ENCODE measurements around the gene SST.
A peak's percentile ranks its signal among the peaks of the same experiment; 100 is the strongest.

The SST gene
- 0 reads per million in 9 experiments for total RNA-seq

DNA sequence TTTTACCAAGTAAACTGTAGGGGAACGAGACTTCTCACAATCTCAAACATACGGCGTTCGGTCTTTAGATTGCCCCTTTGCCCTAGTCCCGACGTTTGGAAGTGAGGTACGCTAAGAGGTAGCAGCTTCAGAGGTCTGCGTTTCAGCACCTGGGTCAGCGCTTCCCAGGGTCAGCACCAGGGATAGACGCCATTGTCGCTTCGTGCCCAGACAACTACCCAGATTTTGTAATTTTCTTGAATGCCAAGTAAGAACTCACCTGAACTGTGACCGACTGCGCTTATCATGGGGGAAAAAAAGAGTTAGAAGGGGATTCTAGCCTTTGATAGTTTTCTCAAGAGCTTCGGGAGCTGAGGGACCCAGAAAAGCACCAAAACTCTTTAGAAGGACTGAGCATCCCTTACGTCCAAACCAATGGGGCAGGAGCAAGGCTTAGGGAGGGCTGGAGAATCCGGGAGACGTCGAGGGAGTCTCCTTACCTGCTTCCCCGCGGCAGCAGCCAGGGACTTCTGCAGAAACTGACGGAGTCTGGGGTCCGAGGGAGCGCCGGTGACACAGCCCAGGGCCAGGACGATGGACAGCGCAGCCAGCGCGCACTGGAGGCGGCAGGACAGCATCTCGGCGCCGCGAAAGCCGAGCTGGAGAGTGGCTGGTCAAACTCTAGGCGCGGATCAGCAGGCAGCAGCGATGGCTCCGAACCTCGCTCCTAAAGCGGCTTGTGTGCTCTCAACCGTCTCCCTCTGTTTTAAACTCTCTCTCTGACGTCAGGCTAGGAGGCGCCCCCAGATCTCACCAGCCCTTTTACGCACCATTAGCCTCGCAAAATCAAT, at the start of gene SST:
SST (minus strand) TSS at position 720 of the 830 bp plus-strand sequence; CDS start at position 617, 103 bp downstream.
- H3K9me3 Mint-ChIP-seq, result no peaks in the 10 kb centered on the region
- DNase-seq (no peak), ATAC-seq (replicated peaks) (no peak)
- no peak within 1 kb of the TSS for H3K27ac Mint-ChIP-seq
- H3K36me3 Mint-ChIP-seq (ENCODE audit: insufficient read depth), result no peaks in the 10 kb centered on the region
- peaks cover 71 to 73% of the 10 kb centered on the region in 2 donors for H3K27me3 Mint-ChIP-seq
- no peak within 1 kb of the TSS for H3K4me3 Mint-ChIP-seq
- H3K4me1 Mint-ChIP-seq (ENCODE audit: low read depth in 2 of 2), result peaks cover 0 to 2% of the 10 kb centered on the region in 2 donors

DNA sequence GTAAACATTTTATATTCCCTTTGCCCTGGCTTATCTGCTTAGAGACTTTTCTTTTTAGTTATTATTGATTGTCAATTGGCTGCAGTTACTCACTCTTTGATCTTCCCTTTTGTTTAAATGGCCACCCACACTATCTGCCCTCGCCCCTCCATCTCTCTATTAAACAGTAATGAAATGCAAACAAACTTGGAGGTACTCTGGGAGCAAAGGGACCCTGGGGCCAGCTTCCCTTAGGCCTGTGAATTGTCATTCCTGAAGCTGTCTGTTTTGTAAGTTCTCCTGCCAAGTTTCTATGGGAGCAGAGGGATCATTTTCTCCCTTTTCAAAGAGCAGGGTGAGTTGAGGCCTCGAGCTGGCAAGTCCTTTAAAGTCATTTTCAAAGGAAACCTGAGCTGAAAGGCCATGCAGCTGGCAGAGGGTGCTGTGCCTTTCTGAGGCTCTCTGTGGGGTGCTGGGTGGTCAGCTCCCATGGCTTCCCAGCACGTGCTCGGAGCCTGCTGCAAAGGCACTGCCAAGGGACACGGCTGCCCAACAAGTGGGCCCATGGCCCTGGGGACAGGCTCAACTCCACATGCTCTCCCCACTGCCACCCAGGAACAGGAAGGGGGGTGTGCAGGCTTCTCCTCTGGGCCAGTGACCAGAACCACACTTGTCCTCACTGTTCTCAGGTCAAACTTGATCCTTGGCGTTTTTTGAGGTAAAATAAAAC, 49.6 kb upstream of the SST start:
- H3K36me3 Mint-ChIP-seq (ENCODE audit: insufficient read depth), result peaks cover 41% of the 10 kb centered on the region
- H3K27ac Mint-ChIP-seq, result peak overlapping the region; percentile 1 to 50
- H3K4me3 Mint-ChIP-seq, result no peak overlapping the region
- no peaks in the 10 kb centered on the region for H3K27me3 Mint-ChIP-seq
- DNase-seq (no peak), ATAC-seq (replicated peaks) (no peak)
- H3K4me1 Mint-ChIP-seq (ENCODE audit: low read depth in 2 of 2), result peaks cover 0 to under 1% of the 10 kb centered on the region in 2 donors
- no peaks in the 10 kb centered on the region for H3K9me3 Mint-ChIP-seq

GRCh38 chr3:187718802-187719201, 48.6 kb upstream of the SST start:
- Mint-ChIP-seq H3K27ac (no peak overlapping the region), H3K9me3 (no peaks in the 10 kb centered on the region), H3K4me3 (no peak overlapping the region), H3K36me3 (ENCODE audit: insufficient read depth) (peaks cover 32% of the 10 kb centered on the region), H3K4me1 (ENCODE audit: low read depth in 2 of 2) (peaks cover 9 to 10% of the 10 kb centered on the region in 2 donors), H3K27me3 (no peaks in the 10 kb centered on the region)
- no peak for DNase-seq
- ATAC-seq (replicated peaks), result no peak

- DNase-seq (no peak), ATAC-seq (replicated peaks) (no peak)
- H3K9me3 Mint-ChIP-seq, result no peaks in the 10 kb centered on the region
- H3K27ac Mint-ChIP-seq, result no peak overlapping the region
- H3K4me3 Mint-ChIP-seq, result no peak overlapping the region
- peaks cover 20% of the 10 kb centered on the region for H3K36me3 Mint-ChIP-seq (ENCODE audit: insufficient read depth)
- no peaks in the 10 kb centered on the region for H3K27me3 Mint-ChIP-seq
- H3K4me1 Mint-ChIP-seq (ENCODE audit: low read depth in 2 of 2), result peaks cover 10 to 13% of the 10 kb centered on the region in 2 donors
These were observed 47.4 kb upstream of the SST start for GRCh38 chr3:187717572-187717971.

GRCh38 chr3:187714404-187714979, 44.3 kb upstream of the SST start:
- ATAC-seq (replicated peaks), result peak; percentile 93
- H3K4me3 Mint-ChIP-seq, result peak overlapping the region in 1 of 2 donors; percentile 17
- peak; percentile 73 to 81 (median 74) for DNase-seq
- H3K27me3 Mint-ChIP-seq, result no peaks in the 10 kb centered on the region
- peaks cover 10 to 13% of the 10 kb centered on the region in 2 donors for H3K4me1 Mint-ChIP-seq (ENCODE audit: low read depth in 2 of 2)
- H3K36me3 Mint-ChIP-seq (ENCODE audit: insufficient read depth), result no peaks in the 10 kb centered on the region
- H3K9me3 Mint-ChIP-seq, result no peaks in the 10 kb centered on the region
- peak overlapping the region; percentile 29 to 75 for H3K27ac Mint-ChIP-seq

GRCh38 chr3:187713504-187713903, 43.3 kb upstream of the SST start:
- Mint-ChIP-seq H3K9me3 (no peaks in the 10 kb centered on the region), H3K27me3 (no peaks in the 10 kb centered on the region), H3K4me3 (peak overlapping the region; percentile 17 to 51), H3K4me1 (ENCODE audit: low read depth in 2 of 2) (peaks cover 10 to 13% of the 10 kb centered on the region in 2 donors), H3K36me3 (ENCODE audit: insufficient read depth) (no peaks in the 10 kb centered on the region), H3K27ac (no peak overlapping the region)
- ATAC-seq (replicated peaks), result peak; percentile 69
- peak in 2 of 3 experiments; percentile 6 to 10 for DNase-seq

- Mint-ChIP-seq H3K4me3 (no peak overlapping the region), H3K27ac (no peak overlapping the region), H3K4me1 (ENCODE audit: low read depth in 2 of 2) (peaks cover 4 to 7% of the 10 kb centered on the region in 2 donors), H3K9me3 (no peaks in the 10 kb centered on the region), H3K27me3 (no peaks in the 10 kb centered on the region), H3K36me3 (ENCODE audit: insufficient read depth) (no peaks in the 10 kb centered on the region)
- no peak for ATAC-seq (replicated peaks)
- no peak for DNase-seq
These were observed 39.0 kb upstream of the SST start for GRCh38 chr3:187709155-187709554.

DNA sequence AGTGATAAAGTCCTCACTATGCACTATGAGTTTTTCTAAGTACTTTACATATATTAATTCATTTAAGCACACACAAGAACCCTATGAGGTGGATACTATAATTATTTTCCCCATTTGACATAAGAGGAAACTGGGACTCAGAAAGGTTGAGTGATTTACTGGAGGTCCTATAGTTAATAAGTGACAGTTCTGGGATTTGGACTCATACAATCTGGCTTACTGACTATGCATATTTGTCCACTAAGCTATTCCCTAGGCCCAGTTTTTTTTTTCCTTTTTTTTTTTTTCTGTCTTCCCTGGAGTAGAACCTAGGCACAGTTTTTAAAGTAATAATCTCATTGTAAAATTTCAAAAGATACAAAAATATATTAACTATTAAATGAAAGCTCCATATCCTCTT, 38.5 kb upstream of the SST start:
- no peaks in the 10 kb centered on the region for H3K36me3 Mint-ChIP-seq (ENCODE audit: insufficient read depth)
- no peaks in the 10 kb centered on the region for H3K9me3 Mint-ChIP-seq
- ATAC-seq (replicated peaks), result no peak
- no peak overlapping the region for H3K4me3 Mint-ChIP-seq
- H3K4me1 Mint-ChIP-seq (ENCODE audit: low read depth in 2 of 2), result peaks cover 0 to 3% of the 10 kb centered on the region in 2 donors
- no peaks in the 10 kb centered on the region for H3K27me3 Mint-ChIP-seq
- DNase-seq, result no peak
- no peak overlapping the region for H3K27ac Mint-ChIP-seq

DNA sequence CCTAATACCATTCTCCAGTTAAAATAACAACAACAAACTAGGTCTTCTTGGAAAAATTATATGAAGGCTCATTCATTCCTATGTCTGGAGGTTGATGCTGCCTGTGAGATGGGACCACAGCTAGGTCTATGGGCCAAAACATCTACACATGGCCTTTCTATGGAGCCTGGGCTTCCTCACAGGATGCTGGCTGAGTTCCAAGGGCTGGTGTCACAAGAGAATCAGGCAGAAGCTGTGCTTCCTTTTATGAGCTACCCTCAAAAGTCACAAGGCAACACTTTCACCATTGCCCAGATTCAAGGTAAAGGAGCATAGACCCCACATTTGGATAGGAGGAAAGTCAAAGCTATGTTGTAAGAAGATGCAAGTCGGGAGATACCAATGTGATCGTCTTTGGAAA, 36.8 kb upstream of the SST start:
- no peaks in the 10 kb centered on the region for H3K9me3 Mint-ChIP-seq
- ATAC-seq (replicated peaks) (no peak), DNase-seq (no peak)
- no peak overlapping the region for H3K27ac Mint-ChIP-seq
- H3K4me3 Mint-ChIP-seq, result no peak overlapping the region
- no peaks in the 10 kb centered on the region for H3K27me3 Mint-ChIP-seq
- no peaks in the 10 kb centered on the region for H3K36me3 Mint-ChIP-seq (ENCODE audit: insufficient read depth)
- H3K4me1 Mint-ChIP-seq (ENCODE audit: low read depth in 2 of 2), result no peaks in the 10 kb centered on the region

- no peaks in the 10 kb centered on the region for H3K36me3 Mint-ChIP-seq (ENCODE audit: insufficient read depth)
- DNase-seq (no peak), ATAC-seq (replicated peaks) (no peak)
- H3K27me3 Mint-ChIP-seq, result no peaks in the 10 kb centered on the region
- no peak overlapping the region for H3K27ac Mint-ChIP-seq
- H3K4me1 Mint-ChIP-seq (ENCODE audit: low read depth in 2 of 2), result no peaks in the 10 kb centered on the region
- H3K9me3 Mint-ChIP-seq, result no peaks in the 10 kb centered on the region
- H3K4me3 Mint-ChIP-seq, result no peak overlapping the region
These were observed 35.0 kb upstream of the SST start for GRCh38 chr3:187705164-187705563.

GRCh38 chr3:187702507-187703033, 32.4 kb upstream of the SST start, which contains the start of gene RTP2:
RTP2 (minus strand) TSS chr3:187702557; CDS start chr3:187702128, 429 bp downstream.
- ATAC-seq (replicated peaks) (no peak), DNase-seq (no peak)
- Mint-ChIP-seq H3K9me3 (no peaks in the 10 kb centered on the region), H3K4me3 (no peak within 1 kb of the TSS), H3K36me3 (ENCODE audit: insufficient read depth) (no peaks in the 10 kb centered on the region), H3K4me1 (ENCODE audit: low read depth in 2 of 2) (no peaks in the 10 kb centered on the region), H3K27ac (no peak within 1 kb of the TSS), H3K27me3 (peaks cover 8 to 18% of the 10 kb centered on the region in 2 donors)

GRCh38 chr3:187700249-187700648, 30.1 kb upstream of the SST start:
- peaks cover 24 to 38% of the 10 kb centered on the region in 2 donors for H3K27me3 Mint-ChIP-seq
- no peak overlapping the region for H3K4me3 Mint-ChIP-seq
- H3K27ac Mint-ChIP-seq, result no peak overlapping the region
- H3K4me1 Mint-ChIP-seq (ENCODE audit: low read depth in 2 of 2), result no peaks in the 10 kb centered on the region
- no peak for ATAC-seq (replicated peaks)
- H3K36me3 Mint-ChIP-seq (ENCODE audit: insufficient read depth), result no peaks in the 10 kb centered on the region
- H3K9me3 Mint-ChIP-seq, result no peaks in the 10 kb centered on the region
- no peak for DNase-seq

Measured in effector memory CD8-positive, alpha-beta T cell (primary cell).